ENCODE data around the gene DGKI.

The DGKI gene

GRCh38 chr7:137656850-137657232, 189.9 kb downstream of the DGKI start:
- Histone ChIP-seq H3K27ac (ENCODE audit: low read depth, low read length, poor library complexity, severe bottlenecking) (no peak overlapping the region), H2AFZ (ENCODE audit: low read length) (no peak overlapping the region), H3K9me3 (ENCODE audit: low read length) (no peaks in the 10 kb centered on the region), H3K27me3 (ENCODE audit: insufficient read depth, low read length) (no peaks in the 10 kb centered on the region; the same call in 1 of the 2 replicates), H3K4me3 (ENCODE audit: low read depth, low read length, poor library complexity, severe bottlenecking) (no peak overlapping the region), H3K36me3 (ENCODE audit: insufficient read depth, low read length) (no peaks in the 10 kb centered on the region), H3K4me2 (ENCODE audit: low read length) (no peak overlapping the region), H3K9me2 (ENCODE audit: low read depth, low read length) (no peaks in the 10 kb centered on the region), H3K79me2 (ENCODE audit: insufficient read depth, low read length) (no peaks in the 10 kb centered on the region), H3K9ac (ENCODE audit: low read length) (no peak overlapping the region), H3F3A (ENCODE audit: insufficient read depth, low read length) (no peaks in the 10 kb centered on the region), H3K4me1 (ENCODE audit: insufficient read depth, low read length, severe bottlenecking) (no peaks in the 10 kb centered on the region), H4K20me1 (ENCODE audit: insufficient read depth, low read length) (no peaks in the 10 kb centered on the region)
- TF ChIP-seq EZH2 (IDR thresholded peaks at IDR 0.05; ENCODE audit: borderline replicate concordance, low read length) (no peak), CTCF (IDR thresholded peaks at IDR 0.05; ENCODE audit: low read length) (no peak)

GRCh38 chr7:137656227-137656849, 190.4 kb downstream of the DGKI start:
- Histone ChIP-seq H3K9ac (ENCODE audit: low read length) (no peak overlapping the region), H3K4me1 (ENCODE audit: insufficient read depth, low read length, severe bottlenecking) (no peaks in the 10 kb centered on the region), H2AFZ (ENCODE audit: low read length) (no peak overlapping the region), H3K79me2 (ENCODE audit: insufficient read depth, low read length) (no peaks in the 10 kb centered on the region), H3K4me2 (ENCODE audit: low read length) (no peak overlapping the region), H4K20me1 (ENCODE audit: insufficient read depth, low read length) (no peaks in the 10 kb centered on the region), H3K9me3 (ENCODE audit: low read length) (no peaks in the 10 kb centered on the region), H3K27ac (ENCODE audit: low read depth, low read length, poor library complexity, severe bottlenecking) (no peak overlapping the region), H3F3A (ENCODE audit: insufficient read depth, low read length) (no peaks in the 10 kb centered on the region), H3K4me3 (ENCODE audit: low read depth, low read length, poor library complexity, severe bottlenecking) (no peak overlapping the region), H3K36me3 (ENCODE audit: insufficient read depth, low read length) (no peaks in the 10 kb centered on the region), H3K9me2 (ENCODE audit: low read depth, low read length) (no peaks in the 10 kb centered on the region), H3K27me3 (ENCODE audit: insufficient read depth, low read length) (no peaks in the 10 kb centered on the region; the same call in 1 of the 2 replicates)
- TF ChIP-seq EZH2 (IDR thresholded peaks at IDR 0.05; ENCODE audit: borderline replicate concordance, low read length) (no peak), CTCF (IDR thresholded peaks at IDR 0.05; ENCODE audit: low read length) (peak; percentile 93)

GRCh38 chr7:137655804-137656203, 191.0 kb downstream of the DGKI start:
- H3F3A ChIP-seq (ENCODE audit: insufficient read depth, low read length), result no peaks in the 10 kb centered on the region
- TF ChIP-seq EZH2 (IDR thresholded peaks at IDR 0.05; ENCODE audit: borderline replicate concordance, low read length) (no peak), CTCF (IDR thresholded peaks at IDR 0.05; ENCODE audit: low read length) (no peak)
- H3K9me2 ChIP-seq (ENCODE audit: low read depth, low read length), result no peaks in the 10 kb centered on the region
- no peak overlapping the region for H2AFZ ChIP-seq (ENCODE audit: low read length)
- no peak overlapping the region for H3K9ac ChIP-seq (ENCODE audit: low read length)
- no peaks in the 10 kb centered on the region for H3K4me1 ChIP-seq (ENCODE audit: insufficient read depth, low read length, severe bottlenecking)
- no peaks in the 10 kb centered on the region for H4K20me1 ChIP-seq (ENCODE audit: insufficient read depth, low read length)
- no peaks in the 10 kb centered on the region for H3K9me3 ChIP-seq (ENCODE audit: low read length)
- no peaks in the 10 kb centered on the region for H3K36me3 ChIP-seq (ENCODE audit: insufficient read depth, low read length)
- H3K4me3 ChIP-seq (ENCODE audit: low read depth, low read length, poor library complexity, severe bottlenecking), result no peak overlapping the region
- no peaks in the 10 kb centered on the region; the same call in 1 of the 2 replicates for H3K27me3 ChIP-seq (ENCODE audit: insufficient read depth, low read length)
- no peaks in the 10 kb centered on the region for H3K79me2 ChIP-seq (ENCODE audit: insufficient read depth, low read length)
- H3K27ac ChIP-seq (ENCODE audit: low read depth, low read length, poor library complexity, severe bottlenecking), result no peak overlapping the region
- no peak overlapping the region for H3K4me2 ChIP-seq (ENCODE audit: low read length)
